NOMO-1 treated with dmso at 0.1 percent for 144 hours (cell line): ENCODE data around the gene LRRC56.

Source experiments
- DNase-seq: peaks from one replicate; lab custom pipeline; 2025; ENCODE audit not compliant: unreplicated experiment; lab: John Stamatoyannopoulos, UW

Gene LRRC56, protein sequence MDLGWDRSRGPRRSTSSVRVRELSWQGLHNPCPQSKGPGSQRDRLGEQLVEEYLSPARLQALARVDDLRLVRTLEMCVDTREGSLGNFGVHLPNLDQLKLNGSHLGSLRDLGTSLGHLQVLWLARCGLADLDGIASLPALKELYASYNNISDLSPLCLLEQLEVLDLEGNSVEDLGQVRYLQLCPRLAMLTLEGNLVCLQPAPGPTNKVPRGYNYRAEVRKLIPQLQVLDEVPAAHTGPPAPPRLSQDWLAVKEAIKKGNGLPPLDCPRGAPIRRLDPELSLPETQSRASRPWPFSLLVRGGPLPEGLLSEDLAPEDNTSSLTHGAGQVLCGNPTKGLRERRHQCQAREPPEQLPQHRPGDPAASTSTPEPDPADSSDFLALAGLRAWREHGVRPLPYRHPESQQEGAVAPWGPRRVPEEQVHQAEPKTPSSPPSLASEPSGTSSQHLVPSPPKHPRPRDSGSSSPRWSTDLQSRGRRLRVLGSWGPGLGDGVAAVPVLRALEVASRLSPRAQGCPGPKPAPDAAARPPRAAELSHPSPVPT

DNA sequence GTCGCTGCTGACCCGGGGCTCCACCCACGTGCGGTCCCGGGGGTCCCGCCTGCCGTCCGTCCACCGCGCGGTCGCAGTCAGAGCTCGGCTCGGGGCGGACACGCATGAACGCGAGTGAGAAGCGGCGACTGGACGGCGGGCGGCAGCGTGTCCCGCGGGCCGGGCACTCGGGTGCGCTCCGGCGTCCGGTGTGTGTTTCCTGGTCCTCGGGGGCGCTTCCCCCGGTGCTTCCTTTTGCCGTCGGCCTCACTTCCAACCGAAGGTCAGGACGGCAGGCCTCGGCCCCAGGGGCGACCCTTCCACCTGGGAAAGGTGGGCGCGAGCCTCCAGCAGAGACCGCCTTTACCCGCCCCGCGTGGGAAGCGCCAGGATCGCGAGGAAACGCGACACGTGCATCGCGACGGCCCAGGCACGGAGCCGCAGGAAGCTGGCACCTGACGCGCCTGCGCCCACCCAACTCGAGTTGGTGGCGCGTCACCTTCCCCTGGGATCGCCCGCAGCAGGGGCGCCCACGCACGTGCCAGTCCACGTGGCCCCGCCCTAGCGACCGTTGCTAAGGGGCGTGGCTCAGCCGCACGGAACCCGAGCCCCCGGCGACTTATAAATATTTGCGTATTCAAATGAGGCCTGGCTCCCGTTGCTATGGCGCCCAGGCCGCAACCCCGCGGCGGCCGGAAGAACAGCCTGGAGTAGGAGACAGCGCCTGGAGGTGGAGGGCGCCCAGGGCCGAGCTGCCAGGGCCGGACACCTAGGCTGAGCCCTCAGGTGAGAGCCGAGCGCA, at the start of gene LRRC56:
Gene LRRC56 (plus strand): TSS at position 687 of the 781 bp plus-strand sequence. CDS start 3,158 bp downstream, outside the sequence.
- peak; percentile 80 for DNase-seq

DNA sequence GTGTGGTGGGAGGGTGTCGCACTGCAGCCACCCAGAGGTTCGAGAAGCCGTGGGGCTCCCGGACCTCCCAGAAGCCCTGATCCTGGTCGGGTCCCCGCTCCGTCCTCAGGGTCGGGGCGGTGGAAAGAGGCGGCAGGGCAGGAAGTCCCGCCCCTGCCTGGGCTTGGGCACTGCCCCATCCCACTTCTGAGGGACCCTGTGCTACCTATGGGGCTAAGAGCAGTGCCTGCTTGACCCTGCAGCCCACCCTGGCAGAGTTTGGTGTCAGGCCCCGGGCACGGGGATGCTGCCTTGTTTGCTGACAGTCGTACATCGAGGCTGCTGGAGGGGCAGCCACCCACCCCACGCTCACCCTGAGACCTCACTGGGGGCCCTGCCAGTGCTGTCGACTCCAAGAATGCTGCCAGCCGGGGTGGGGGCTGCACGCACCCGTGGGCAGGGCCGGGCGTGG, 49.7 kb upstream of the LRRC56 start:
- DNase-seq: no peak

DNA sequence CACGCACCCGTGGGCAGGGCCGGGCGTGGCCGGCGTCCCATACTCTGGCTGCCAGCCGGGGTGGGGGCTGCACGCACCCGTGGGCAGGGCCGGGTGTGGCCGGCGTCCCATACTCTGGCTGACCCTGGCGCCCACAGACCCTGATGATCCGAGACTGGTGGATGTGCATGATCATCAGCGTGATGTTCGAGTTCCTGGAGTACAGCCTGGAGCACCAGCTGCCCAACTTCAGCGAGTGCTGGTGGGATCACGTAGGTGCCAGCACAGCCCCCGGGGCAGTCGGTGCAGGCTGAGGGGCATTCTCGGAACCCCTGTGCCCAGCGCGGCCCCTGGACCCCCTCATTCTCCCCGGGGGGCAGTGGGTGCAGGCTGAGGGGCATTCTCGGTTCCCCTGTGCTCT, 49.3 kb upstream of the LRRC56 start:
- no peak for DNase-seq

DNA sequence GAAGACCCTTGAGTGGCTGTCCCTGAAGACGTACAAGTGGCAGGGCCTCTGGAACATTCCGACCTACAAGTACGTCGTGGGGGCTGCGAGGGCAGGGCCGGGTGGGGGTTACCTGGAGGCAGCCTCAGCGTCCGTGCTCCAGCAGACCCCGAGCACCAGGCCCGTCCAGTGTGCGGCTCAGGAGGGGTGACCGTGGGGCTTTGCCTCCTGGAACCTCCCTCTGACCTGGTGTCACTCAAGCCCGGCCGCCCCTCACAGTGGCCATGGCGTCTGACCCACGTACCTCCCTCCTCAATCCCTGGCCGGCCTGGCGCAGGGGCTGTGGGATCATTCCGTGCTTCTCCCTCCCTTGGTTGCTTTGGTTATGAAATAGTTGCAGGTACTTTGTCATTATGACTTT, 48.7 kb upstream of the LRRC56 start:
- DNase-seq: no peak

DNA sequence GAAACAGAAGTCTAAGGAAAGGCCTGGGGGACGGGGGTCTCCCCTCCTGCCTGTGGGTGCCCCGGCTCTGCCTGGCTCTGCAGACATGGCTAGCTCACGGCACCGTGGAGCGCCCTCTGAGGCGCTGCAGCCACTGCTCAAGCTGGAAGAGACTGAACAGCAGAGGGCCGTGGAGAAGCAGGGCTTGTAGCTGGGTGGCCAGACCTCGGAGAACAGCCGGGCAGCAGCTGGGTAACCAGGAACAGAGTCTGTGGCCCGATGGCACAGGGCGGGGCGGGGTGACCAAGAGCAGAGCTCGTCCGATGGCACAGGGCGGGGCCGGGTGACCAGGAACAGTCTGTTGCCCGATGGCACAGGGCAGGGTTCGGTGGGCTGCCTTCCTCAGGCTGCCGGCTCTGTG, 48.3 kb upstream of the LRRC56 start:
- no peak for DNase-seq

DNA sequence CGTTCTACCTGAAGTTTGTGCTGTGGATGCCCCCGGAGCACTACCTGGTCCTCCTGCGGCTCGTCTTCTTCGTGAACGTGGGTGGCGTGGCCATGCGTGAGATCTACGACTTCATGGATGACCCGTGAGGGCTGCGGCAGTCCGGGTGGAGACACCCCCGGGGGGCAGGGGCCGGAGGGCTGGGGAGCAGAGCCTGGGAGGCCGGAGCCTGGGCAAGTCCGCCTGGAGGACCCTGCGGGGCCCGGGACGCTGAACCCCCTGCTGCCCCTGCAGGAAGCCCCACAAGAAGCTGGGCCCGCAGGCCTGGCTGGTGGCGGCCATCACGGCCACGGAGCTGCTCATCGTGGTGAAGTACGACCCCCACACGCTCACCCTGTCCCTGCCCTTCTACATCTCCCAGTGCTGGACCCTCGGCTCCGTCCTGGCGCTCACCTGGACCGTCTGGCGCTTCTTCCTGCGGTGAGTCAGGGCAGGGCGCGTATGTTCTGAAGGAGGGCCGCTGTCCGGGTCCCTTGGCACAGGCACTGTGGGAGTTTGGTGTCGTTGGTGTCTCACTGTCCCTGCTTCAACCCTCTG, 47.6 kb upstream of the LRRC56 start:
- DNase-seq: no peak

DNA sequence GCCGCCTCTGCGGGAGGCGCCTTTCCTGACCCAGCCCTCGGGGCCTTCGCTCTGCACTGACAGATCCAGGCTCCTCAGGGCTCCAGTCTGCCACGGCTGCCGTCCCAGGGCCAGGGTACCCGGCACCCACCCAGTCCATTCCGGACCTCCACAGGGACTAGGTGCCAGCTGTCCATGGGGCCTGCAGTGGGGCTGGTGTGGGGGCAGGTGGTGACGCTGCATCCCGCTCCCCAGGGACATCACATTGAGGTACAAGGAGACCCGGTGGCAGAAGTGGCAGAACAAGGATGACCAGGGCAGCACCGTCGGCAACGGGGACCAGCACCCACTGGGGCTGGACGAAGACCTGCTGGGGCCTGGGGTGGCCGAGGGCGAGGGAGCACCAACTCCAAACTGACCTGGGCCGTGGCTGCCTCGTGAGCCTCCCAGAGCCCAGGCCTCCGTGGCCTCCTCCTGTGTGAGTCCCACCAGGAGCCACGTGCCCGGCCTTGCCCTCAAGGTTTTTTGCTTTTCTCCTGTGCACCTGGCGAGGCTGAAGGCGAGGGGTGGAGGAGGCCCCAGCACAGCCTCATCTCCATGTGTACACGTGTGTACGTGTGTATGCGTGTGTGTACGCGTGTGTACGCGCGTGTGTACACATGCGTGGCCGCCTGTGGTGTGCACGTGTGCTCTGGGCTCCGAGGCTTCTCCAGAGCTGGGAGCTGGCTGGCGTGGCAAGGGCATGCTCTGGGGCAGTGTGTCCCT, 47.0 kb upstream of the LRRC56 start:
- no peak for DNase-seq

DNA sequence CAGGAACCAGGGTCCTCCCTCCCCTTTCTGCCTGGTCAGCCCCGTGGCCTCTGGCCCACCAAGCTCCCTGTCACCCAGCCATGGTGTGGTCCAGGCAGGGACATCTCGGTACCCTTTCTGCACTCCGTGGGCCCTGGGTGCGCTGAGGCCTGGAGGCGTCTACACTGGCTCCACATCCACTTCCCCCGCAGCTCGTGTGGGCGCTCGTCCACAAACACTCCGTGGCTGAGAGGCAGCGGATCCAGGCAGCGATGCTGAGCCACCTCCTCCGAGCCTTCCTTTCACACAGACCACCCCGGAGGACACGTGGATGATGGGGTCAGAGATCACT, 46.4 kb upstream of the LRRC56 start:
- DNase-seq: no peak

DNA sequence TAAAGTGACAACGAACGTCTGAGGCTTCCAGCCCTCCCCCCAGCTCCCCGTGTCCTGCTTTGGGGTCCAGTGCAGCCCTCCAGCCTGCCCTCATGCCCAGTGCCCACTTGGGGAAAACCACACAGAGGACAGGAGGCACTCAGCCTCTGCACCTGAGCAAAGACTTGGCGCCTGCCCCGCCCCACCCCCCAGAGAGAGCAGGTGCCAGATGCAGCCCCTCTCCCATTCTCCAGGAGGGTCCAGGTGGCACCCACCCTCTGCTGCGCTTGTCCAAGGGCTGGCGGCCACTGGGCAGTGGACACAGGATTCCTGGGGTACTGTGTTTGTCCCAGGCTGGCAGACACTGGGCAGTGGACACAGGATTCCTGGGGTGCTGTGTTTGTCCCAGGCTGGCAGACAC, 46.0 kb upstream of the LRRC56 start:
- DNase-seq: no peak

DNA sequence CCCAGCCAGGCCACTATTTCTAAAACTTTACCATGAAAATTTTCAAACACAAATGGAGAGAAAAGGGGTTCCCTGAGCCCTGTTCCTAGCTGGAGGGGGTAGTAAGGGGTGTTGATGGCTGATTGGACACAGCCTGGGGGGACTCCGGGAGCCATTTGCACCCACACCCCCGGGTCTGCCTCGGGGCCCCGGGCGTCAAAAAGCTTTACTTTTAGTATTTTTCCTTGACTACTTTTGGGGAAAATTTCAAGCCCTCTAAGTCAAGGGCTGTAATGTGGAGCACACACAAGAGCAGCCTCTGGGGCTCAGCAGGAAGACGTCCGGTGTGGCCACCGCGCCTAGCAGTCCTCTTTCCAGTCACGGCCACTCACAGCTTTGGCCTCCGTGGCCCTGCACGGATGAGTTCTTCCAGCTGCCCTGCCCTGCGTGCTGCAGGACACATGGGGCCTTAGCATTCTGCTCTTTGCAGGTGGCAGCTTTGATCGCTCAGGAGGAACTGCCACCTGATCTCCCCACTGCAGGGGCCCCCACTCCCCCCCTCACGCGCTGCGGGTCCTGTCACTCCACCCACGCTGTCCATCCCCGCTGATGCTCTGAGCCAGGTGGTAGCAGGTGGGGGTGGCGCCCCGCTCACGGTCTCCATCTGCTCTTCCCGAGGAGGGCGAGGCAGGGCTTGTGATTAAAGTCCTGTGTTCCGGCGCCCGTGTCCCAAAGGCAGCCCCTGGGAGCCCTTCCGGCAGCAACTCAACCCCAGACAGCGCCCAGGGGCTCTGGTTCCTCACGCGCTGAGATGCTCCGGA, 44.7 kb upstream of the LRRC56 start:
- DNase-seq: no peak

DNA sequence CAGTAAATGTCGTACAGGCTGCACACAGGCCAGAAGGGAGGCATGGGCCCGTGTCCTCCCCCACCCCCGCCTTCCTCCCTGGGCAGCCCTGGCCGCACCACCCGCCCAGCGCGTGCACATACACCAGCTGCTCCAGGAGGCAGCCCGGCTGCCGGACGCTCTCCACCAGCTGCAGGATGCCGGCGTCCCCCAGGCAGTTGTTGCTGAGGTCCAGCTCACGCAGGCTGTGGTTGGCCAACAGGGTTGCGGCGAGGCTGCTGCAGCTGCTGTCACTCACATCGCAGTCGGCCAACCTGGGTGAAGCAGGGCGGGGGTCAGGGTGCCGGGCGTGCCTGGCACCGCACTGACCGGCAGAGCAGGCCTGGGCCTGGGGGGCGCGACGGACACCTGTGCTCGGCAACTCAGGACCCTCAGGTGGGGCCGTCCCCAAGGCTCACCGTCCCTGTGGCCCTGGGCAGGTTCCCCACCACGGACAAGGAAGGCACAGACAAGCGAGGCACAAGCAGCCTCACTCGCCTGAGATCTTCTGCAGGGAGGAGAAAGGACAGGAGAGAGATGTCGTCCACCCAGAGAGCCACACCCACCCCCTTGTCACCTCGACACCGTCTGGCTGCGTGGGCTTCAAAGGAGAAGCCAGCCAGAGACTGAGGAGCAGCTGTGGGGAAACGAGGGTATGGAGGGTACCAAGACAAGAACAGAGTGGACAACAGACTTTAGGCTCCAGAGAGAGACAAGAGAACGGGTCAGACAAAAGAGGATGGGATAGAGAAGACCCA, 42.4 kb upstream of the LRRC56 start:
- no peak for DNase-seq

DNA sequence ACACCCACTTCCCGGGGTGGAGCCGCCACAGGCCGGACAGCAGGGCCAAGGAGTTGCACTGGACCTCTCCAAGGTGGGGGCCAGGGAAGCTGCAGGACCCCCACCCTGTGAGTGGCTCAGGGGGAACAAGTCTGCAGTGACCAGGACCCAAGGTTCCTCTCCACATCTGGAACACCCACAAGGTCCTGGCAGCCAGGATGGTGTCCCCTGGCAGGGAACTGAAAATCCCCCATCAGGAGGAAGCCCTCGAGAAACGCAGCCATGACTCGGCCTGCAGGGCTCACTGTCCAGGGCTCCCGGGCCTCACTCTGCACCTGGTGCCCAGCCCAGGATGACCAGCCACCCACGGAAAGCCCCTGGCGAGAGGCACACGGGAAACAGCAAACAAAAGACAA, 41.8 kb upstream of the LRRC56 start:
- no peak for DNase-seq

DNA sequence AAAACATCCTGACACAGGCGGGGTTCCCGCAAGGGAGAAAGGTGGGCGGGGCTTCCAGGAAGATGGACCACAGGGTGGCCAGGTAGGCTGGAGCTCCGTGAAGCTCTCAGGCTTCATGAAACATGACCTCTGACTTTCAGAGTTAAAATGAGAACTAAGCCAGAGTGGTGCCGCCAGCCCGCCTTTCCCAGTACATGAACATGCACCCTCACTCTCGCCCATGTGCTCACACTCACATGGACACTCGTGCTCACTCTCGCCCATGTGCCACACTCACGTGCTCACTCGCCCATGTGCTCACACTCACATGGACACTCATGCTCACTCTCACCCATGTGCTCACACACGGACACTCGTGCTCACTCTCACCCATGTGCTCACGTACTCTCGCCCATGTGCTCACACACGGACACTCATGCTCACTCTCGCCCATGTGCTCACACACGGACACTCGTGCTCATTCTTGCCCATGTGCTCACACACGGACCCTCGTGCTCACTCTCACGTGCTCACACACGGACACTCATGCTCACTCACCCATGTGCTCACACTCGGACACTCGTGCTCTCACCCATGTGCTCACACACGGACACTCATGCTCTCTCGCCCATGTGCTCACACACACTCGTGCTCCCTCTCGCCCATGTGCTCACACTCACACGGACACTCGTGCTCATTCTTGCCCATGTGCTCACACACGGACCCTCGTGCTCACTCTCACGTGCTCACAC, 40.3 kb upstream of the LRRC56 start:
- no peak for DNase-seq

DNA sequence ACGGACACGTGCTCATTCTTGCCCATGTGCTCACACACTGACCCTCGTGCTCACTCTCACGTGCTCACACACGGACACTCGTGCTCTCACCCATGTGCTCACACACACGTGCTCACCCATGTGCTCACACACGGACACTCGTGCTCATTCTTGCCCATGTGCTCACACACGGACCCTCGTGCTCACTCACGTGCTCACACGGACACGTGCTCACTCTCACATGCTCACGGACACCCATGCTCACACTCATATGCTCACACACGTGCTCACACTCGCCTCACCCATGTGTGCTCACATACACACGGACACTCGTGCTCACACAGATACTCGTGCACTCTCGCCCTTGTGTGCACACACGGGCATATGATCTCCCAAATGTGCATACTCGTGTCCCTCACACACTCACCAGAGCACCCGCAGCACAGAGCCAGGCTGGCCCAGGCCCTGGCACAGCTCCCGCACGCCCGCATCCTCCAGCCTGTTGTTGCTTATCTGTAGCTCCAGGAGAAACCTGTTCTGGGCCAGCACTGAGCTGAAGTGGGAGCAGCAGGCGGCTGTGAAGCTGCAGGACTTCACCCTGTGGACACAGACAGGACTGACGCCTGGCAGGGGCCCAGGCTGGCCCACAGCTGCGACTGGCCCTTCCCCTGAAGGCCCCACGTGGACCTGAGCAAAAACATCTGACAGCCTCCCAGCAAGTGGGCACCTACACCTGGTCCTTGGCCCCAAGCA, 39.6 kb upstream of the LRRC56 start:
- no peak for DNase-seq

DNA sequence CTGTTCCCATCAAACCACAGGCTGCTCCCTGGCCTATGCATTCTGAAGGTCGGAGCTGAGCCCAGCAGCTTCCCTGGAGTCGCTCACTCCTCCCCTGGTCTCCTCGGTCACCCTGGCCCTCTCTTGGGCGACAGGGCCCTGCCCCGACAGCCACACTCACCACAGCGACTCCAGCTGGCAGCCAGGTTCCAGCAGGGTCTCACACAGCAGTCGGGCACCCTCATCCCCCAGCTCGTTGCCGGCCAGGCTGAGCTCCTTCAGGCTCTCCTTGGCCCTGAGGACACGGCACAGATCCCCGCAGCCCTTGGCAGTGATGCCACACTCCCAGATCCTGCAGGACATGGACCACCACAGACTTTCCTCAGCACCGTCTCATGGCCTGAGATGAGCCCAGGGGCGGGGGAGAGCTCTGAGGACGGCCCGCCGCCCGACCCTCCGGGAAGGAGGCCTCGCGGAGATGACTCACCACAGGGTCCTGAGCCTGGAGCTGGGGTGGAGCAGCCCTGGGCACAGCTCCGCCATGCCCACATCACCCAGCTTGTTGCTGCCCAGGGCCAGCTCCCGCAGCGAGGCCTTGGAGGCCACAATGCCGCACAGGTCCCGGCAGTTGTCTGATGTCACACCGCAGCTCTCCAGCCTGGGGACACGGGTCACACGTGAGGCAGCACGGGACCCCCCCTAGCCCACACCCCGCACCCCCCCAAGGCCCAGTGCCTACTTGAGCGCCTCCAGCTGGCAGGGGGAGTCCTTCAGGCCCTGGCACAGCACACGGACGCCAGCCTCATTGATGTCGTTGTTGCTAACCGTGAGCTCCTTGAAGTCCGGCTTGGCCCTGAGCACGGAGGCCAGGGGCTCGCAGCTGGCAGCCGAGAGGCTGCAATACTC, 38.8 kb upstream of the LRRC56 start:
- no peak for DNase-seq

DNA sequence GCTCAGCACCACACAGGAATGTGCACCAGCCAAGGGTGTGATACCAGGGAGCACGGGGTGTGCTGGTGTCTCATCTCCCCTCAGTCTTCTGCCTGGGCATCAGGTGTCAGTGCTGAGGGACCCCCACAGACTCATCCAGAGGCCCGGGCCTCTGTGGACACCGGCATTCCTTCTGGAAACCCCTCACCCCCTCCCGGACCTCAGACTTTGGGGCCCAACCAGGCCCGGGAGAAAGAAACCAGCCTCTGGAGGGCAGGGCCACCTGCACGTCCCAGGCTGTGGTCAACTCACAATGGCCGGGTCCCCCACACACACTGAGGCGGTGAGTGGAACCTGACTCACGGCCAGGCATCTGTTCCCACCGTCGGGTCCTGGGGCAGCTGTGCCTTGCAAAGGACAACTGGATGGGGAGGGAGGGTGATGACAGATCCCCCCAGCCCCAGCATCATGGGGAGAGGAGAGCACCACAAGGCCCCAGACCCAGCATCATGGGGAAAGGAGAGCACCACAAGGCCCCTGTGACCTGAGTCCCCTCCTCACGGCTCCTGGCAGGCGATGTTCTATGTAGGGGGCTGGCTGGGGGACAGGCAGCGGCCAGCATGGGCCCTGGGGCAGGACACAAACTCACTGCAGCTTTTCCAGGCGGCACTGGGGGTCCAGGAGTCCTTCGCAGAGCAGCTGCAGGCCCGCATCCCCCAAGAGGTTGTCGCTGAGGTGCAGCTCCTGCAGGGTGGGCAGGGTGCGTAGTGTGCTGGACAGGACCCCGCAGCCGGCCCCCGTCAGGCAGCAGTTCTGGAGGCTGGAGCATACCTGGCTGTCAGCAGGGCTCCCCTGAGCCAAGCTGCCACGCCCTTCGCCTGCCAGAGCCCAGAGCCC, 37.9 kb upstream of the LRRC56 start:
- DNase-seq: no peak
